ENCODE measurements around the gene SENP2. TPM values are rescaled to one million over a fixed set of nuclear protein-coding genes. Genes with fewer than 3 reads are reported as not detected.

Gene SENP2
- total and polyA plus RNA-seq, 12 donors: 7.6 to 46.3 (median 27.2) TPM

DNA sequence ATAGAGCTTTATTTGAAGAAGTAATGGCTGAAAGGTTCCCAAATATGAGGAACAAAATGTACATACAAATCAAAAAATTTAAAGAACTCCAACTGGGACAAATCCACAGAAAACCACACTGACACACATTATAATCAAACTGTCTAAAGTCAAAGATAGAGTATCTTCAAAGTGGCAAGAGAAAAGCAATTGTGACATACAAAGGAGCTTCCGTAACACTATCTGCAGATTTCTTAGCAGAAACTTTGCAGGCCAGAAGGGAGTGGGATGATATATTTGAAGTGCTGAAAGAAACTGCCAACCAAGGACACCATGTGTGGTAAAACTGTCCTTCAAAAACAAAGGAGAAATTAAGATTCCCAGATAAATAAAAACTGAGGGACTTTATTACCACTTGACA is 91.9 kb downstream of the SENP2 start:
- TF ChIP-seq, protein P1, sequence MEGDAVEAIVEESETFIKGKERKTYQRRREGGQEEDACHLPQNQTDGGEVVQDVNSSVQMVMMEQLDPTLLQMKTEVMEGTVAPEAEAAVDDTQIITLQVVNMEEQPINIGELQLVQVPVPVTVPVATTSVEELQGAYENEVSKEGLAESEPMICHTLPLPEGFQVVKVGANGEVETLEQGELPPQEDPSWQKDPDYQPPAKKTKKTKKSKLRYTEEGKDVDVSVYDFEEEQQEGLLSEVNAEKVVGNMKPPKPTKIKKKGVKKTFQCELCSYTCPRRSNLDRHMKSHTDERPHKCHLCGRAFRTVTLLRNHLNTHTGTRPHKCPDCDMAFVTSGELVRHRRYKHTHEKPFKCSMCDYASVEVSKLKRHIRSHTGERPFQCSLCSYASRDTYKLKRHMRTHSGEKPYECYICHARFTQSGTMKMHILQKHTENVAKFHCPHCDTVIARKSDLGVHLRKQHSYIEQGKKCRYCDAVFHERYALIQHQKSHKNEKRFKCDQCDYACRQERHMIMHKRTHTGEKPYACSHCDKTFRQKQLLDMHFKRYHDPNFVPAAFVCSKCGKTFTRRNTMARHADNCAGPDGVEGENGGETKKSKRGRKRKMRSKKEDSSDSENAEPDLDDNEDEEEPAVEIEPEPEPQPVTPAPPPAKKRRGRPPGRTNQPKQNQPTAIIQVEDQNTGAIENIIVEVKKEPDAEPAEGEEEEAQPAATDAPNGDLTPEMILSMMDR (IDR thresholded peaks at IDR 0.05): no peak
- TF ChIP-seq POLR2A (IDR thresholded peaks at IDR 0.05): no peak
- Histone ChIP-seq H3K9me3 (replicated peaks in 1 of 3) (no peaks in the 10 kb centered on the region), H3K4me1 (replicated peaks in 1 of 2) (no peaks in the 10 kb centered on the region), H3K4me3 (no peak overlapping the region), H3K36me3 (replicated peaks in 1 of 2) (no peaks in the 10 kb centered on the region), H3K27ac (no peak overlapping the region), H3K27me3 (no peaks in the 10 kb centered on the region)
- WGBS, 4 donors: 64 to 97% (median 93%) methylated on average over 1 of the region's 1 CpG
- intact Hi-C loops (cut with DNase I): loop anchor here (5.0 to 10.0 kb wide), 3 partner anchors 47 to 97 kb away; no protein-coding TSS in a partner anchor
- no peak for DNase-seq

DNA sequence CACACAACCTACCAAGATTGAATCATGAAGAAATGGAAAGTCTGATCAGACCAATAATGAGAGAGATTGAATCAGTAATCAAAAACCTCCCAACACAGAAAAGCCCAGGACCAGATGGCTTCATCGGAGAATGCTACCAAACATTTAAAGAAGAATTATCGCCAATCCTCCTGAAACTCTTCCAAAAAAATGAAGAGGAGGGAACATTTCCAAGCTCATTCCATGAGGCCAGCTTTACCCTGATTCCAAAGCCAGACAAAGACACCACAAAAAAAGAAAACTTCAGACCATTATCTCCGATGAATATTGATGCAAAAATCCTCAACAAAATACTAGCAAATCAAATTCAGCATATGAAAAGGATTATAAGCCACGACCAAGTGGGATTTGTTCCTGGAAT is 94.1 kb downstream of the SENP2 start:
- 70 to 87% (median 82%) methylated on average over 4 of the region's 4 CpGs for WGBS, 4 donors
- H3K27ac ChIP-seq: no peak overlapping the region
- H3K36me3 ChIP-seq (replicated peaks in 1 of 2): no peaks in the 10 kb centered on the region
- intact Hi-C loops (cut with DNase I): no loop called here
- no peak for TF ChIP-seq POLR2A (IDR thresholded peaks at IDR 0.05)
- TF ChIP-seq, protein P1 (IDR thresholded peaks at IDR 0.05): no peak
- H3K27me3 ChIP-seq: no peaks in the 10 kb centered on the region
- no peak for DNase-seq
- H3K9me3 ChIP-seq (replicated peaks in 1 of 3): no peaks in the 10 kb centered on the region
- H3K4me1 ChIP-seq (replicated peaks in 1 of 2): no peaks in the 10 kb centered on the region
- H3K4me3 ChIP-seq: no peak overlapping the region

Small RNA genes within 50 kb of the gene (small RNA-seq; reads per million reads assigned to genes)
- gene AC133473.1: 0 reads per million in 2 donors

Other genes with a start within 250 kb of the SENP2 start
- 10 to 100 TPM; 32.3 to 66.0 (median 49.1) TPM for gene MAP3K13, start 223.2 kb upstream of the SENP2 start, total RNA-seq
- gene MAP3K13, start 223.2 kb upstream of the SENP2 start, polyA plus RNA-seq: 10 to 100 TPM; 30.1 to 46.8 (median 45.4) TPM
- 100 to 1,000 TPM in 1 of 9 donors, 10 to 100 TPM in 8; 15.8 to 112 (median 34.2) TPM for gene TMEM41A, start 87.3 kb upstream of the SENP2 start, total RNA-seq
- 10 to 100 TPM; 19.9 to 56.8 (median 25.0) TPM for gene TMEM41A, start 87.3 kb upstream of the SENP2 start, polyA plus RNA-seq
- 10 to 100 TPM in 1 of 9 donors, 1 to 10 TPM in 3, under 1 TPM in 4, not detected in 1; 0.32 to 11.2 (median 0.99) TPM for gene LIPH, start 33.7 kb upstream of the SENP2 start, total RNA-seq
- 1 to 10 TPM in 1 of 3 donors, under 1 TPM in 2; 0.07 to 1.0 (median 0.40) TPM for gene LIPH, start 33.7 kb upstream of the SENP2 start, polyA plus RNA-seq
- gene IGF2BP2, start 238.7 kb downstream of the SENP2 start, total RNA-seq: 10 to 100 TPM in 7 of 9 donors, 1 to 10 TPM in 2; 7.0 to 75.9 (median 21.7) TPM
- gene IGF2BP2, start 238.7 kb downstream of the SENP2 start, polyA plus RNA-seq: 10 to 100 TPM in 2 of 3 donors, 1 to 10 TPM in 1; 8.4 to 24.7 (median 10.5) TPM